Loucy (cell line): Measurements from ENCODE around the gene ABCC6.

ENCODE experiments used
- CTCF ChIP-seq: fragments of 200-600 bp; sonication (generic); conservative IDR thresholded peaks from 2 replicates; pipeline ENCODE4 v1.5.1; 2014; ENCODE audit warnings: mild to moderate bottlenecking, antibody characterized with exemption, low read length
- EZH2phosphoT487 ChIP-seq: fragments of 200-600 bp; IDR thresholded peaks from 2 replicates; pipeline ENCODE4 v1.6.1; 2018; ENCODE audit warnings: antibody characterized with exemption, mild to moderate bottlenecking, moderate library complexity, borderline replicate concordance

DNA sequence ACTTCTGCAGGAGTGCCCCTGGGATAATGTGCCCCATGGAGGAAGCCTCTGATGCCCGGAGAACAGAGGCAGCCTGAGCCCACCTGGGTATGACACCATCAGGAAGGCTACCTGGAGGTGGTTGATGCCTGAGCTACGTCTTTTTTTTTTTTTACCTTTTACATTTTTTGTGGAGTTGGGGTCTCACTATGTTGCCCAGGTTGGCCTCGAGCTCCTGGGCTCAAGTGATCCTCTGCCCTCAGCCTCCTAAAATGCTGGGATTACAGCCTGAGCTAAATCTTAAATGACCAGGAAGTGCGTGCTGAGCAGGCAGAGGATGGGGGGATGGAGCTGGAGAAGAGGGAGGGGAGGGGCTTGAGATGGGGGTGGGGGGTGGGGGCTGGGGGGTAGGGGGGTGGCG lies 32.7 kb downstream of the ABCC6 start:
- TF ChIP-seq CTCF (no peak), EZH2phosphoT487 (no peak)
